Measurements from ENCODE around the gene MKKS. TPM values are rescaled to one million over a fixed set of nuclear protein-coding genes. Genes with fewer than 3 reads are reported as not detected.

MKKS gene
- total RNA-seq (2013; cell fraction: nucleolus; rRNA removed): 16.1 and 17.6 TPM in 2 replicates
- total RNA-seq (2014; rRNA removed): 4.3 and 5.6 TPM in 2 replicates
- total RNA-seq (2014; rRNA removed; fragmentation: Illumina TruSeq; extraction: Trizol): 6.5 and 7.0 TPM in 2 replicates
- total RNA-seq (2021): 7.5 and 7.7 TPM in 2 replicates
- polyA plus RNA-seq (2011; ENCODE audit: low read depth): 2.4 TPM
- polyA plus RNA-seq (2011; rRNA removed): 17.9 and 21.7 TPM in 2 replicates
- 6.9 and 7.0 TPM in 2 replicates for polyA plus RNA-seq (2011; cell fraction: cytosol; rRNA removed)
- 8.1 and 11.7 TPM in 2 replicates for polyA plus RNA-seq (2011; cell fraction: nucleus; rRNA removed)
- polyA plus RNA-seq (2012): 3.3 and 5.2 TPM in 2 replicates
- polyA plus RNA-seq (2014; fragmentation: Illumina TruSeq; extraction: Trizol): 9.8 and 14.8 TPM in 2 replicates
- 1 to 10 TPM; 4.8 to 5.9 TPM for polyA plus RNA-seq (2014; fragmentation: Nextera tagmentation; extraction: Ambion mirVana)
- polyA plus RNA-seq (2014; rRNA removed): 6.5 and 7.7 TPM in 2 replicates
- polyA plus RNA-seq (2016; fragmentation: Nextera tagmentation; extraction: Ambion mirVana): 10 to 100 TPM; 14.0 to 14.9 TPM
- polyA minus RNA-seq (2011; rRNA and poly(A)+ RNA removed): 9.6 and 14.6 TPM in 2 replicates
- 1.8 and 2.1 TPM in 2 replicates for polyA minus RNA-seq (2011; cell fraction: cytosol; rRNA and poly(A)+ RNA removed)
- 5.1 and 5.2 TPM in 2 replicates for polyA minus RNA-seq (2011; cell fraction: nucleus; rRNA and poly(A)+ RNA removed)
- Bru-seq, nascent RNA: percentile 52 among the genes with signal in this experiment
- BruChase-seq, experiment 1, labeled RNA remaining after a 6-hour chase: percentile 50 among the genes with signal in this experiment
- BruChase-seq, experiment 2, labeled RNA remaining after a 2-hour chase: percentile 54 among the genes with signal in this experiment
- long read RNA-seq, experiment 1, full-length matches to known transcripts: 10 of 40 reads
- long read RNA-seq, experiment 1, partial matches to known transcripts: 28 of 40 reads
- long read RNA-seq, experiment 1, other reads (novel, unspliced or antisense): 2 of 40 reads
- long read RNA-seq, experiment 2, full-length matches to known transcripts: 68 of 175 reads
- long read RNA-seq, experiment 2, partial matches to known transcripts: 94 of 175 reads
- long read RNA-seq, experiment 2, other reads (novel, unspliced or antisense): 13 of 175 reads

DNA sequence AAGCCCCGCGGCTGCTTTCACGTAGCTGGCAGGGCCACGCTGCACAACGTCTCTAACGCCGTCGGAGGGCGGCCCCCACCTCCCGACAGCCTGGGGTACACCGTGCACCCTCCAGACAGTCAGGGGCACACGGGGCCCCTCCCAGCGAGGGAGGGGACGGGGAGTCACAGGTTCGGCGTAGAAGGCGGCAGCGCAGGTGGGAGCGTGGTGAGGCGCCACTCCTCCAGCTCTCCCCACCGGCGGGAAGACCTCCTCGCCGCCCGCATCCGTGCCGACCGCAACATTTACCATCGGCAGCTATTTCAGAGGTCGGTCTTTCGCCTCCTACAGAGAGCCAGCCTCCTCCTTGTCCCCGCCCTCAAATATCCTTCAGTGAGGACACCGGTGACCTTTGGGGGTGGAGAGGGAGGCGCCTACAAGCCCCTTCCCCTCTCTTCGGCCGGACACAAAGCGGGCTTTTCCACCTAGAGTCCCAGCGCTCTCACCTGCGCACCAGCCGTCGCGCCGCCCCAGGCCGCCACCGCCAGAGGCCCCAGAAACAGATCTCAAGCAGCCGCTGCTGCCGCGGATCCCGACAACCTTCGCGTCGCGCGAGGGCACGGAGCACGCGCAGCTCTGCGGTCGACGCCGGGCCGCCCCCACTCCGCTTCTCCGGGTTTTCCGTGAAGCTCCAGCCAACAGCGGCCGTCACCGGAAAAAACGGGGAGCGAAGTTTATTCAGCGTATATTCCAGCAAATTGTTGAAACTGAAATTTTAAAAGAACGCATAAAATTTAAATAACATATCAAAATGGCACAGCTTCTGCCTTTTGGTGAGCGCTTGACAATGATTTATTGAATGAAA is at the start of gene MKKS:
TSS of gene MKKS (minus strand) at position 600 of the 844 bp plus-strand sequence. CDS start 20,708 bp downstream, outside the sequence.
- H3K4me1 ChIP-seq (ENCODE audit: control insufficient read depth, insufficient read depth, low read length): peaks cover 15% of the 10 kb centered on the region
- no peaks in the 10 kb centered on the region for H3K9me3 ChIP-seq (replicated peaks; ENCODE audit: control insufficient read depth, insufficient read depth, low read length)
- H2AFZ ChIP-seq (ENCODE audit: control insufficient read depth, low read depth, low read length): peak within 1 kb of the TSS; percentile 62
- TSS peak; percentile 63 for BruUV-seq (replicated peaks)
- in situ Hi-C loops (cut with MboI): no loop called here
- ChIA-PET POLR2A (interaction anchor here (0.6 to 6.6 kb wide), 11 partner anchors 9 to 237 kb away, joined by 3 to 53 read pairs (median 7); no protein-coding TSS in a partner anchor), CTCF (interaction anchor here (0.9 to 6.4 kb wide), 13 partner anchors 8 to 237 kb away, joined by 3 to 52 read pairs (median 4); no protein-coding TSS in a partner anchor), SMC1A (ENCODE audit: uncharacterized antibody, unreplicated experiment) (interaction anchor here (0.7 to 6.8 kb wide), 24 partner anchors 9 to 761 kb away, joined by 3 to 72 read pairs (median 4); no protein-coding TSS in a partner anchor), RAD21 (ENCODE audit: unreplicated experiment) (interaction anchor here (0.8 to 5.0 kb wide), 14 partner anchors 9 to 1021 kb away, joined by 3 to 47 read pairs (median 4); no protein-coding TSS in a partner anchor)
- H3K79me2 ChIP-seq (ENCODE audit: control insufficient read depth, insufficient read depth, low read length): peaks cover 35% of the 10 kb centered on the region
- H4K20me1 ChIP-seq (ENCODE audit: control insufficient read depth, insufficient read depth): no peaks in the 10 kb centered on the region
- FAIRE-seq (no peak), DNase-seq (ENCODE audit: low read depth, low spot score) (no peak), ATAC-seq (peak; percentile 71)
- peak within 1 kb of the TSS; percentile 87 for H3K27ac ChIP-seq (ENCODE audit: control insufficient read depth, insufficient read depth)
- whole genome bisulfite sequencing (ENCODE audit: insufficient coverage, insufficient replicate concordance, low lambda C conversion rate, missing lambda C conversion rate): under 1% methylated on average over 72 of the region's 73 CpGs
- no peaks in the 10 kb centered on the region for H3K27me3 ChIP-seq (replicated peaks in 1 of 2; ENCODE audit: control insufficient read depth in 2 of 2, insufficient read depth in 2 of 2, low read length in 1 of 2)
- peak within 1 kb of the TSS; percentile 91 for H3K9ac ChIP-seq (ENCODE audit: control insufficient read depth, insufficient read depth, low read length)
- intact Hi-C loops (cut with micrococcal nuclease; ENCODE audit: unreplicated experiment): loop anchor here (2.0 to 10.0 kb wide), 5 partner anchors 78 to 1101 kb away; no protein-coding TSS in a partner anchor
- H3K36me3 ChIP-seq (ENCODE audit: control insufficient read depth in 2 of 2, insufficient read depth in 2 of 2, low read length in 1 of 2): no peaks in the 10 kb centered on the region
- H3K4me2 ChIP-seq (ENCODE audit: control insufficient read depth, insufficient read depth): peak within 1 kb of the TSS; percentile 51
- peak within 1 kb of the TSS; percentile 97 for H3K4me3 ChIP-seq
- no peak for TF ChIP-seq SREBF1 (IDR thresholded peaks at IDR 0.05; ENCODE audit: low read length)
- no peak for TF ChIP-seq SMAD1 (IDR thresholded peaks at IDR 0.05; ENCODE audit: low read depth, partially characterized antibody)
- peak; percentile 83 for TF ChIP-seq POLR2A (IDR thresholded peaks at IDR 0.05; ENCODE audit: low read depth, low read length)
- TF ChIP-seq ZBED1 (IDR thresholded peaks at IDR 0.05; ENCODE audit: borderline replicate concordance): no peak
- peak; percentile 84 for TF ChIP-seq RUNX3 (IDR thresholded peaks at IDR 0.05; ENCODE audit: low read length)
- peak; percentile 94 for TF ChIP-seq NR2F1 (conservative IDR thresholded peaks at IDR 0.05)
- TF ChIP-seq GATAD2B (conservative IDR thresholded peaks at IDR 0.05; ENCODE audit: low read depth): peak; percentile 76; the same call in 1 of the 2 replicates
- TF ChIP-seq RFX5 (IDR thresholded peaks at IDR 0.05; ENCODE audit: low read depth, low read length): no peak; the same call in 1 of the 2 replicates
- TF ChIP-seq CBFB (IDR thresholded peaks at IDR 0.05; ENCODE audit: low read depth): peak; percentile 43; the same call in 1 of the 2 replicates
- TF ChIP-seq, protein P1, sequence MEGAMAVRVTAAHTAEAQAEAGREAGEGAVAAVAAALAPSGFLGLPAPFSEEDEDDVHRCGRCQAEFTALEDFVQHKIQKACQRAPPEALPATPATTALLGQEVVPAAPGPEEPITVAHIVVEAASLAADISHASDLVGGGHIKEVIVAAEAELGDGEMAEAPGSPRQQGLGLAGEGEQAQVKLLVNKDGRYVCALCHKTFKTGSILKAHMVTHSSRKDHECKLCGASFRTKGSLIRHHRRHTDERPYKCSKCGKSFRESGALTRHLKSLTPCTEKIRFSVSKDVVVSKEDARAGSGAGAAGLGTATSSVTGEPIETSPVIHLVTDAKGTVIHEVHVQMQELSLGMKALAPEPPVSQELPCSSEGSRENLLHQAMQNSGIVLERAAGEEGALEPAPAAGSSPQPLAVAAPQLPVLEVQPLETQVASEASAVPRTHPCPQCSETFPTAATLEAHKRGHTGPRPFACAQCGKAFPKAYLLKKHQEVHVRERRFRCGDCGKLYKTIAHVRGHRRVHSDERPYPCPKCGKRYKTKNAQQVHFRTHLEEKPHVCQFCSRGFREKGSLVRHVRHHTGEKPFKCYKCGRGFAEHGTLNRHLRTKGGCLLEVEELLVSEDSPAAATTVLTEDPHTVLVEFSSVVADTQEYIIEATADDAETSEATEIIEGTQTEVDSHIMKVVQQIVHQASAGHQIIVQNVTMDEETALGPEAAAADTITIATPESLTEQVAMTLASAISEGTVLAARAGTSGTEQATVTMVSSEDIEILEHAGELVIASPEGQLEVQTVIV (IDR thresholded peaks at IDR 0.05; ENCODE audit: borderline replicate concordance, partially characterized antibody): no peak
- TF ChIP-seq BCL11A (IDR thresholded peaks at IDR 0.05; ENCODE audit: low read depth, low read length): no peak
- TF ChIP-seq CBX5 (IDR thresholded peaks at IDR 0.05; ENCODE audit: low read depth): 0 out of 2 replicates have a peak, but pooled peaks have one; percentile 7
- TF ChIP-seq PAX5 (IDR thresholded peaks at IDR 0.05; ENCODE audit: borderline replicate concordance, low read depth, low read length): 0 out of 2 replicates have a peak, but pooled peaks have one; percentile 47
- TF ChIP-seq BHLHE40 (IDR thresholded peaks at IDR 0.05; ENCODE audit: borderline replicate concordance in 1 of 2, low read depth in 2 of 2, low read length in 1 of 2): peak; percentile 56 to 86; a peak in 3 of 4 replicates
- TF ChIP-seq POLR2AphosphoS2 (IDR thresholded peaks at IDR 0.05; ENCODE audit: low read depth, low read length): peak; percentile 28; the same call in 1 of the 2 replicates
- TF ChIP-seq NFIC (IDR thresholded peaks at IDR 0.05; ENCODE audit: low read depth, low read length): 0 out of 2 replicates have a peak, but pooled peaks have one; percentile 0
- 0 out of 2 replicates have a peak, but pooled peaks have one; percentile 25 for TF ChIP-seq MEF2A (IDR thresholded peaks at IDR 0.05; ENCODE audit: insufficient read depth, low read depth, low read length)

Data from GM12878 (cell line).